HCT116 (cell line): ENCODE measurements around the gene TAS2R50. TPM values are rescaled to one million over a fixed set of nuclear protein-coding genes. Genes with fewer than 3 reads are reported as not detected.

Experiments
- ATAC-seq: fragments of 200-7000 bp; cut with Tn5 transposase; 2 replicates; pipeline ENCODE4 v1.9.1; 2020; ENCODE audit warnings: mild to moderate bottlenecking, moderate library complexity
- BruUV-seq: library from RNA; stranded (reverse); fragments of 400-500 nt; replicated peaks from 2 replicates; lab custom pipeline; 2021; lab: Mats Ljungman, UMichigan
- CTCF ChIA-PET: fragments of 300-600 bp; sonication (Branson Sonifier 250); formaldehyde crosslinking; loops from one replicate; lab custom pipeline; 2021; ENCODE audit warnings: antibody characterized with exemption; lab: Charles Lee
- POLR2A ChIA-PET: fragments of 300-600, 350-600 bp; sonication (Branson Sonifier 250); formaldehyde crosslinking; loops from one replicate; lab custom pipeline; 2021; ENCODE audit warnings: antibody characterized with exemption; lab: Charles Lee
- RAD21 ChIA-PET, 2 experiments: fragments of 300-600 bp; sonication (Branson Sonifier 250); formaldehyde crosslinking; loops; one replicate each; lab custom pipeline; 2023; ENCODE audit warnings: low total read pairs in 2 of 2; ENCODE audit not compliant: uncharacterized antibody in 2 of 2, unreplicated experiment in 2 of 2, low non-redundant PET in 1 of 2; lab: Charles Lee
- DNase-seq: peaks from one replicate; pipeline ENCODE4 v3.0.0-alpha.2; 2010; ENCODE audit warnings: low read depth, low spot score
- H2AFZ ChIP-seq: fragments of 200-600 bp; shearing (Covaris generic), sonication (generic); 2 replicates; pipeline ENCODE4 v1.6.1; 2017; ENCODE audit warnings: low read depth, mixed run types, mixed read lengths, antibody characterized with exemption, low read length; ENCODE audit not compliant: poor library complexity, severe bottlenecking
- H3K27ac ChIP-seq: 2 replicates; pipeline ENCODE4 v1.5.1; 2012; ENCODE audit warnings: low read depth, low read length
- H3K27me3 ChIP-seq: fragments of 200-600 bp; sonication (generic); 2 replicates; pipeline ENCODE4 v1.6.1; 2016; ENCODE audit warnings: mixed run types, low read length, mixed read lengths; ENCODE audit not compliant: insufficient read depth
- H3K36me3 ChIP-seq, 2 experiments: fragments of 200-500 bp in 1 of 2; fragments of 200-600 bp in 1 of 2; sonication (Bioruptor generic) in 1 of 2; sonication (generic) in 1 of 2; 2 replicates each; pipeline versions ENCODE4 v1.5.1 to v1.6.1; 2014 to 2016; ENCODE audit warnings: low read length in 2 of 2, inconsistent platforms in 1 of 2, mixed read lengths in 1 of 2, mixed run types in 1 of 2; ENCODE audit not compliant: insufficient read depth in 2 of 2, control insufficient read depth in 1 of 2
- H3K4me1 ChIP-seq, 2 experiments: fragments of 200-600 bp in 1 of 2; sonication (generic) in 1 of 2; 2 replicates each; pipeline versions ENCODE4 v1.5.1 to v1.6.1; 2012 to 2017; ENCODE audit warnings: low read length in 2 of 2, inconsistent platforms in 1 of 2, mild to moderate bottlenecking in 1 of 2, mixed read lengths in 1 of 2, mixed run types in 1 of 2, moderate library complexity in 1 of 2; ENCODE audit not compliant: insufficient read depth in 2 of 2, control insufficient read depth in 1 of 2
- H3K4me2 ChIP-seq: fragments of 200-600 bp; sonication (generic); 2 replicates; pipeline ENCODE4 v1.6.1; 2017; ENCODE audit warnings: mixed run types, low read length, mixed read lengths
- H3K4me3 ChIP-seq, 2 experiments: fragments of 200-600 bp in 1 of 2; sonication (generic) in 1 of 2; replicated peaks in 1 of 2; 2 replicates each; pipeline ENCODE4 v1.5.1; 2011 to 2016; ENCODE audit warnings: low read length in 2 of 2, control low read depth in 1 of 2, low read depth in 1 of 2, mild to moderate bottlenecking in 1 of 2, mixed read lengths in 1 of 2, mixed run types in 1 of 2
- H3K79me2 ChIP-seq: fragments of 200-600 bp; sonication (generic); 2 replicates; pipeline ENCODE4 v1.6.1; 2017; ENCODE audit warnings: mild to moderate bottlenecking, mixed run types, low read length, moderate library complexity, mixed read lengths; ENCODE audit not compliant: insufficient read depth
- H3K9ac ChIP-seq: fragments of 200-600 bp; sonication (generic); 2 replicates; pipeline ENCODE4 v1.6.1; 2016; ENCODE audit warnings: low read length, mixed read lengths
- H3K9me2 ChIP-seq: fragments of 200-600 bp; sonication (generic), shearing (Covaris generic); 2 replicates; pipeline ENCODE4 v1.6.1; 2017; ENCODE audit warnings: mixed run types, mild to moderate bottlenecking, moderate library complexity; ENCODE audit not compliant: insufficient read depth
- H3K9me3 ChIP-seq, 2 experiments: fragments of 200-500 bp in 1 of 2; fragments of 200-600 bp in 1 of 2; sonication (Bioruptor generic) in 1 of 2; sonication (generic) in 1 of 2; 2 replicates each; pipeline ENCODE4 v1.6.1; 2014 to 2017; ENCODE audit warnings: low read length in 2 of 2, mixed read lengths in 2 of 2, inconsistent platforms in 1 of 2, low read depth in 1 of 2, mild to moderate bottlenecking in 1 of 2, mixed run types in 1 of 2, moderate library complexity in 1 of 2; ENCODE audit not compliant: control insufficient read depth in 1 of 2, insufficient read depth in 1 of 2
- H4K20me1 ChIP-seq: fragments of 200-600 bp; sonication (generic), shearing (Covaris generic); 2 replicates; pipeline ENCODE4 v1.6.1; 2017; ENCODE audit warnings: mixed run types, mild to moderate bottlenecking, moderate library complexity; ENCODE audit not compliant: insufficient read depth
- CBX3 ChIP-seq: IDR thresholded peaks from 2 replicates; pipeline ENCODE4 v1.6.1; 2012; ENCODE audit warnings: low read depth
- EGR1 ChIP-seq: IDR thresholded peaks from 2 replicates; pipeline ENCODE4 v1.6.1; 2012; ENCODE audit warnings: low read depth
- EZH2phosphoT487 ChIP-seq: fragments of 200-600 bp; IDR thresholded peaks from 2 replicates; pipeline ENCODE4 v1.6.1; 2018; ENCODE audit warnings: antibody characterized with exemption, borderline replicate concordance
- FOSL1 ChIP-seq: IDR thresholded peaks from 2 replicates; pipeline ENCODE4 v1.6.1; 2012; ENCODE audit warnings: low read depth
- JUND ChIP-seq: IDR thresholded peaks from 2 replicates; pipeline ENCODE4 v1.6.1; 2012
- MAX ChIP-seq: IDR thresholded peaks from 2 replicates; pipeline ENCODE4 v1.6.1; 2012
- POLR2A ChIP-seq: IDR thresholded peaks from 2 replicates; pipeline ENCODE4 v1.7.0; 2011; ENCODE audit warnings: borderline replicate concordance; ENCODE audit not compliant: insufficient read depth, insufficient read length; ENCODE audit errors: extremely low read depth
- RAD21 ChIP-seq: IDR thresholded peaks from 2 replicates; pipeline ENCODE4 v1.6.1; 2012; ENCODE audit warnings: low read depth, mild to moderate bottlenecking
- REST ChIP-seq: IDR thresholded peaks from 2 replicates; pipeline ENCODE4 v1.6.1; 2012; ENCODE audit warnings: low read depth
- SIN3A ChIP-seq: IDR thresholded peaks from 2 replicates; pipeline ENCODE4 v1.6.1; 2012; ENCODE audit warnings: low read depth
- SRF ChIP-seq: IDR thresholded peaks from 2 replicates; pipeline ENCODE4 v1.6.1; 2012; ENCODE audit warnings: low read depth
- ZBTB33 ChIP-seq: IDR thresholded peaks from 2 replicates; pipeline ENCODE4 v1.6.1; 2011; ENCODE audit warnings: mild to moderate bottlenecking, low read length, moderate library complexity; ENCODE audit not compliant: insufficient replicate concordance; ENCODE audit errors: extremely low read depth
- ZNF274 ChIP-seq: fragments of 200-500 bp; sonication (Bioruptor generic); IDR thresholded peaks from 2 replicates; pipeline ENCODE4 v1.6.1; 2014; ENCODE audit warnings: mild to moderate bottlenecking, low read depth, low read length, inconsistent platforms
- intact Hi-C: fragments of 100-400 bp; cut with micrococcal nuclease; formaldehyde crosslinking; loops from 2 replicates; pipeline ENCODE4 v1.10.0; 2022
- total RNA-seq: library from RNA; stranded (reverse); gene quantifications from one replicate; pipeline ENCODE4 v1.2.1, GENCODE V29; 2021; ENCODE audit not compliant: unreplicated experiment
- TF ChIP-seq, protein P1 (sequence below): IDR thresholded peaks from 2 replicates; pipeline ENCODE4 v1.6.1; 2012

TAS2R50 gene
- total RNA-seq, 1 experiment from 2014 or later: 0.54 TPM

DNA sequence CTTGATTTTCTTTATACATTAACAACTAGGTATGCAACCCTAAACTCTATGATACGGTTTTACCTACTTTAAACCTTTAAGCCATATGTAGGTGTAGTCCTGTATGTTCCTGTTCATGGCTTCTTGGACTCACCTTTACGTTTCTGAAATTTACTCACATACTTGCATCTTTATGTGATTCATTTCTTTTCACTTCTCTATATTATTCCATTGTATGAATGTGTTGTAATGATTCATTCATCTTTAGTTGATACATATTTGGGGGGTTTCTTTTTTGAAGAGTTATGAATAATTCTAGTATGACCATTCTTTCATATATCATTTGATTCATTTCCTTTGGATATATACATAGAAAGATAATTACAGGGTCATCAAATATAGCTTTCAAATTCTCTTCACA is 2.4 kb upstream of the TAS2R50 start:
- Histone ChIP-seq H3K4me2 (no peak overlapping the region), H3K36me3 (no peaks in the 10 kb centered on the region), H2AFZ (no peak overlapping the region), H3K27me3 (no peaks in the 10 kb centered on the region), H3K9me2 (no peaks in the 10 kb centered on the region), H3K4me1 (no peaks in the 10 kb centered on the region), H3K27ac (no peak overlapping the region), H3K79me2 (no peaks in the 10 kb centered on the region), H4K20me1 (no peaks in the 10 kb centered on the region), H3K9me3 (peaks cover 0 to 8% of the 10 kb centered on the region in 2 experiments; a peak in 1 of 4 replicates), H3K9ac (no peak overlapping the region), H3K4me3 (no peak overlapping the region)
- ChIA-PET CTCF (no interaction called here), POLR2A (no interaction called here), RAD21 (no interaction called here)
- no peak for DNase-seq
- no peak for TF ChIP-seq CBX3
- TF ChIP-seq ZNF274: no peak
- no peak for TF ChIP-seq MAX
- no peak for TF ChIP-seq SRF
- TF ChIP-seq FOSL1: no peak
- no peak for TF ChIP-seq EGR1
- no peak for TF ChIP-seq ZBTB33
- no peak for TF ChIP-seq POLR2A
- TF ChIP-seq, protein P1, sequence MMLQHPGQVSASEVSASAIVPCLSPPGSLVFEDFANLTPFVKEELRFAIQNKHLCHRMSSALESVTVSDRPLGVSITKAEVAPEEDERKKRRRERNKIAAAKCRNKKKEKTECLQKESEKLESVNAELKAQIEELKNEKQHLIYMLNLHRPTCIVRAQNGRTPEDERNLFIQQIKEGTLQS: no peak
- TF ChIP-seq RAD21: no peak
- no peak for TF ChIP-seq REST
- no peak for TF ChIP-seq SIN3A
- no peak for TF ChIP-seq EZH2phosphoT487
- TF ChIP-seq JUND: no peak
- intact Hi-C loops: no loop called here
- BruUV-seq: no TSS peak
- no peak for ATAC-seq
